ENCODE results near the gene RTL3.

GRCh38 chrX:78706071-78706470, 46.9 kb upstream of the RTL3 start:
- TF ChIP-seq CTCF (IDR thresholded peaks at IDR 0.05) (no peak), ZFX (IDR thresholded peaks at IDR 0.05; ENCODE audit: borderline replicate concordance) (no peak)

Measured in 22Rv1 (cell line).